ENCODE data around the gene DNASE1.

GRCh38 chr16:3654249-3654991 lies at the start of gene DNASE1:
- TF ChIP-seq POLR2A (IDR thresholded peaks at IDR 0.05; ENCODE audit: low read depth, low read length) (no peak), POLR2AphosphoS5 (IDR thresholded peaks at IDR 0.05; ENCODE audit: low read depth, low read length) (no peak)
